ENCODE data around the gene FBXO15.

- TF ChIP-seq CTCF (conservative IDR thresholded peaks at IDR 0.05; ENCODE audit: low read length) (no peak), EZH2phosphoT487 (IDR thresholded peaks at IDR 0.05; ENCODE audit: borderline replicate concordance) (no peak)
These were observed 24.4 kb downstream of the FBXO15 start for GRCh38 chr18:74123200-74123599.

Data from Loucy (cell line).